GM13977 (cell line): Measurements from ENCODE around the gene OXTR.
"Not testable (repeated sequence)": the region's sequence is repeated elsewhere in the genome, so short reads cannot be mapped to it uniquely, and the experiment has no call there.

Experiments used
- DNase-seq: peaks from one replicate; pipeline ENCODE4 v3.0.0; 2012; ENCODE audit warnings: low spot score
- in situ Hi-C: fragments of 300-500 bp; cut with MboI; formaldehyde crosslinking; loops from one replicate; pipeline ENCODE4 v1.12.0; 2022; ENCODE audit warnings: low sequenced_read_pairs, low pct_unique_long_range_greater_than_20kb, mixed read lengths, inconsistent platforms; ENCODE audit not compliant: unreplicated experiment
- TF ChIP-seq, protein P1 (sequence below): IDR thresholded peaks from 2 replicates; pipeline ENCODE4 v1.5.1; 2012; ENCODE audit warnings: mild to moderate bottlenecking, control low read depth; ENCODE audit not compliant: insufficient read depth; ENCODE audit errors: extremely low read depth, missing control alignments

The OXTR gene

DNA sequence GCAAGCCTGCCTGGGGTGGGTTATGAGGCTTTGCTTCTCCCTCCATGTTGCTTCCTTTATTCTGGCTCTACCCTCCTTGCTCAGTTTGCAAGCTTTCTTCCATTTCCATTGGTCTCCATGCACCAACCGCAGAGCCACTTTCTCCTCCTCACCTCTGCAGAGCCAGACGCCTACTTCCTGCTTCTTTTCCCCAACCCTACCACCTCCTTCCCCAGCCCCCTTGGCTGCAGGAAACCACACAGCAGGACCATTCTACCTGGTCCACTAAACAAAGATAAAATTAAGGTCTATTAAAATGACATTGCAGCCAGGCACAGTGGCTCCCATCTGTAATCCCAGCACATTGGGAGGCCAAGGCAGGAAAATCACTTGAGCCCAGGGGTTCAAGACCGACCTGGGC, 45.8 kb downstream of the OXTR start:
- in situ Hi-C loops: no loop called here
- TF ChIP-seq, protein P1, sequence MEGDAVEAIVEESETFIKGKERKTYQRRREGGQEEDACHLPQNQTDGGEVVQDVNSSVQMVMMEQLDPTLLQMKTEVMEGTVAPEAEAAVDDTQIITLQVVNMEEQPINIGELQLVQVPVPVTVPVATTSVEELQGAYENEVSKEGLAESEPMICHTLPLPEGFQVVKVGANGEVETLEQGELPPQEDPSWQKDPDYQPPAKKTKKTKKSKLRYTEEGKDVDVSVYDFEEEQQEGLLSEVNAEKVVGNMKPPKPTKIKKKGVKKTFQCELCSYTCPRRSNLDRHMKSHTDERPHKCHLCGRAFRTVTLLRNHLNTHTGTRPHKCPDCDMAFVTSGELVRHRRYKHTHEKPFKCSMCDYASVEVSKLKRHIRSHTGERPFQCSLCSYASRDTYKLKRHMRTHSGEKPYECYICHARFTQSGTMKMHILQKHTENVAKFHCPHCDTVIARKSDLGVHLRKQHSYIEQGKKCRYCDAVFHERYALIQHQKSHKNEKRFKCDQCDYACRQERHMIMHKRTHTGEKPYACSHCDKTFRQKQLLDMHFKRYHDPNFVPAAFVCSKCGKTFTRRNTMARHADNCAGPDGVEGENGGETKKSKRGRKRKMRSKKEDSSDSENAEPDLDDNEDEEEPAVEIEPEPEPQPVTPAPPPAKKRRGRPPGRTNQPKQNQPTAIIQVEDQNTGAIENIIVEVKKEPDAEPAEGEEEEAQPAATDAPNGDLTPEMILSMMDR: no peak
- no peak for DNase-seq

DNA sequence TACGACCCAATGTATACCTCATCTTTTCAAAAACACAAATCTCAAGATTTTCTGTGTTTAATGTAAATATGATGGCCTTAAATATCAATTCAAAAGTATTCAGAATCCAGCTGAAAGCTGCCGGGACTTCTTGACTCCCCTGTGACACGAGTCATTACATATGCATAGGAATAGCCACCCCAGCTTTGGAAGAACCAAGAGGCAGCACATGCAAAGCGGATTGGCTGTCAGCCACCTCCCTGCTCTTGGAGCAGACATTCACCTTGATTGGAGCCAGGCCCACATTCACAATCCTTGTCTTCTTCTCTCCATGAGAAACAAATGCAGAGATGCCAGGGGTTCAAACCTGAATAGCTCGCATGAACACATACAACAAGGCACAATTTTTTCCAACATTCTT, 46.6 kb downstream of the OXTR start:
- in situ Hi-C loops: no loop called here
- TF ChIP-seq, protein P1: no peak
- DNase-seq: no peak

DNA sequence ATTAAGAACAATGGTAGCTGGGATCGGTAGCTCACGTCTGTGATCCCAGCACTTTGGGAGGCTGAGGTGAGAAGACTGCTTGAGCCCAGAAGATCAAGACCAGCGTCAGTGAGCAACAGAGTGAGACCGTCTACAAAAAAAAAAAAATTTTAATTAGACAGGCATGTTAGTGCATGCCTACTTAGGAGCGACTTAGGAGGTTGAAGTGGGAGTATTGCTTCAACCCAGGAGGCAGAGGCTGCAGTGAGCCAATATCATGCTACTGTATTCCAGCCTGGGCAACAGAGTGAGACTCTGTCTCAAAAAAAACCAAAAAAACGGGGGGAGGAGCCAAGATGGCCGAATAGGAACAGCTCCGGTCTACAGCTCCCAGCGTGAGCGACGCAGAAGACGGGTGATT, 53.7 kb downstream of the OXTR start:
- DNase-seq, in situ Hi-C loops: not testable (repeated sequence)

DNA sequence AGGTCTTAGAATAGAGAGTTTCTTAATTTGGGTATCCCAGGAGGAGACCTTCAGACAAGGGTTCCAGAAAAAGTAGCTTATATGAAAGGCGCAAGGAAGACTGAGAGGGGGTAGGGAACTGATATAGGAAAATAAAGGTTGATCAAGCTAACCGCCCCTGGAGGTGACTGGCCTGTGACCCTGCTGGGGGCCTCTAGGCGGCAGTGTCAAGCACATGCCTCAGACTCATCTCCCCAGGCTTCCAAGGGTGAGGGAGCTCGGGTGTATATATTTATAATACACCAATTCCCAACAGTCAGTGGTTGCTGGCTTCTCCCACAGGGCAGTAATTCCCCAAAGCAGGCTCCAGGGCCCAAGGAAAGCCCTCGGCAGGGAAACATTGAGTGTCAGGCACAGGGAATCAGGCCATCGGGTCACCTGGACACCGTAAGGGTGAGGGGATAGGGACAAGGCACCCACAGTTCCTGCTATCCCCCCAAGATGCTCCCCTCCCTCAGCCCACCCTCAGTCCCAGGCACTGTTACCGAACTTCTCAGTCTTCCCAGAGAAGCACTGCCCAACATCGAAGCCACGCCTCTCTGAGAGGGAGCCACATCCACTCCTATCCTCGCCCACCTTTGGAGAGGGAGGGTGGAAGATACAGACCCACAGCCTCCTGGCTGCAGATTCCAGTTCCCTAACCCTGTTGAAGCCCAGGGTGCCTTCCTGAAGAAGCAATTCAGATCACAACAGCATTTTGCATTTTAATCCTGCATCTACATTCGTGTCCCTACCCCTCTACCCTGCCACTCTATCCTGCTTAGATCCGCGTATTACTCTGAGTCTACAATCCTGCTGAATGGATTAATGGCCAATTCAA, 55.3 kb downstream of the OXTR start:
- TF ChIP-seq, protein P1: peak; percentile 55
- peak; percentile 47 for DNase-seq
- in situ Hi-C loops: no loop called here

DNA sequence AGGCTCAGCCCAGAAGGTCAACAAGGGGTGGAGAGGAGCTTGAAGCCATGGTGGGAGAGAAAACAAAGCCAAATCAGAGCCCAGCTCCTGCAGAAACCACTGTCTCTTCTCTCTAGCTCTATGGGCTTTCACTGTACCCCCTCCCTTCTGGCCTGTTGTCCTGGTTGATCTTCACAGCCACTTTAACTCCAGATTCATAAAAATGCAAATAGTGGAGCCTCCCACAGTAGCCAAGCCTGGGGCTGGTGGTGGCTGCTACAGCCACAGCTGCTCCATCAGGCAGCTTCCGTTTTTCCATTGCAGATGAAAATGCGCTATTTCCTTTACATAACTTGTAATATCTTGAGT, 56.5 kb downstream of the OXTR start:
- in situ Hi-C loops: no loop called here
- TF ChIP-seq, protein P1: no peak
- no peak for DNase-seq

DNA sequence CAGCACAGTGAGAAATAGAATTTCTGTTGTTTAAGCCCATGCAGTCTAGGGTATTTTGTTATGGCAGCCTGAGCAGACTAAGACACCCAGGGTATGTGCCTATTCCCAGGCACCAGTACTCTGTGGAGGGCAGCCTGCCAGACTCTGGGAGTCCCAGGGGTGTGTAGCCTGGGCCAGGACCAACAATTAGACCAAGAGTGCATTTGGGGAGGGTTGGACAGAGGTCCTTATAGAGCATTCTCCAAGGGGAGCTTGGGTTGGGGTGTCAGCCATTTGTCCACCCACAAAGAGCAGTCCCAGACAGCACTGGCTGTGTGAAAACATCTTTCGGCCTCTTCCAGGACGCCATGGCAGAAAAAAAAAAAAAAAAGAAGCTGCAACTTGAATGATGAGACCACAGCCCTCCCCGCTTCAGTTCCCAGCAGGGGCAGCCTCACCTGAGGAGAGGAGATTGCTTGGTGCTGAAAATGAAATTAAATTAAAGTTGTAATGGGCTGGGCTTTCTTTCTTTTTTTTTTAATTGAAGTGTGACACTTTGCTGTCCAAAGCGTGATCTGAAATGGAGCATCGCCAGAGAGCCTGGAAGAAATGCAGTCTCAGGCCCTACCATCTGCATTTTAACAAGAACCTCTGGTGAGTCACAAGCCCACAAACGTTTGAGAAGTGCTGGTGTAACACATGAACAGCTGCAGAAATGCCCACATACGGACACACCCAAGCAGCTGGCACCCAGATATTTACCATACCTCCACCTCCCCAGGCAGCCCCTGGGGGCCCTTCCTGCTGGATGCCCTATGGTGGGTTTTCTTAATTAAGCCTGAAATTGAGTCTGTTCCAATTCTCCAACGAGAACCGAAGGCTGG, 57.1 kb downstream of the OXTR start:
- in situ Hi-C loops: no loop called here
- DNase-seq: no peak

More for the DNA sequence above, 57.1 kb downstream of the OXTR start:
- TF ChIP-seq, protein P1: no peak
